ENCODE results near the gene PLXDC2.

- TF ChIP-seq CTCF (IDR thresholded peaks at IDR 0.05) (no peak), POLR2A (IDR thresholded peaks at IDR 0.05) (no peak)
Observed at GRCh38 chr10:20093600-20093999, 277.4 kb downstream of the PLXDC2 start.

Measured in heart left ventricle (tissue), 13 donors.